Measurements from ENCODE around the gene AGAP1.

Gene AGAP1

DNA sequence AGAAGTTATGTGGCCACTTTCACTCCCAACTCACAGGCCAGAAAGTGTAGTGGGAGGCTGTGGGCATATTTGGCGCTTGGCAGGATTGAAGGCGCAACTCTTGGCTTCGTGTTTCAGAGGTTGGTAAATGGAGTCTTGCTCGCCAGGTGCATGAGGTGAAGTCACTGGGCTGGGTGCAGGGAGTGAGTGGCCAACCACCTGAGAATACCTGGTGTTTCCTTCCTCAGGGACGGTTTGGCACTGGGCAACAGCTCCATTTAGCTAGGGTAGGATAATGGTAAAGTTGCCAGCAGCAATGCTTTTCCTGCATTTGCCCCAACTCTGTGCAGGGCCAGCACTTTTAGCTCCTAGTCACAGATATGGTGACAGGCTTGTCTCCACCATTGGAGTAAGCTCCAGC is 115.9 kb downstream of the AGAP1 start:
- TF ChIP-seq, protein P1, sequence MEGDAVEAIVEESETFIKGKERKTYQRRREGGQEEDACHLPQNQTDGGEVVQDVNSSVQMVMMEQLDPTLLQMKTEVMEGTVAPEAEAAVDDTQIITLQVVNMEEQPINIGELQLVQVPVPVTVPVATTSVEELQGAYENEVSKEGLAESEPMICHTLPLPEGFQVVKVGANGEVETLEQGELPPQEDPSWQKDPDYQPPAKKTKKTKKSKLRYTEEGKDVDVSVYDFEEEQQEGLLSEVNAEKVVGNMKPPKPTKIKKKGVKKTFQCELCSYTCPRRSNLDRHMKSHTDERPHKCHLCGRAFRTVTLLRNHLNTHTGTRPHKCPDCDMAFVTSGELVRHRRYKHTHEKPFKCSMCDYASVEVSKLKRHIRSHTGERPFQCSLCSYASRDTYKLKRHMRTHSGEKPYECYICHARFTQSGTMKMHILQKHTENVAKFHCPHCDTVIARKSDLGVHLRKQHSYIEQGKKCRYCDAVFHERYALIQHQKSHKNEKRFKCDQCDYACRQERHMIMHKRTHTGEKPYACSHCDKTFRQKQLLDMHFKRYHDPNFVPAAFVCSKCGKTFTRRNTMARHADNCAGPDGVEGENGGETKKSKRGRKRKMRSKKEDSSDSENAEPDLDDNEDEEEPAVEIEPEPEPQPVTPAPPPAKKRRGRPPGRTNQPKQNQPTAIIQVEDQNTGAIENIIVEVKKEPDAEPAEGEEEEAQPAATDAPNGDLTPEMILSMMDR (IDR thresholded peaks at IDR 0.05; ENCODE audit: low read depth, low read length, poor library complexity, severe bottlenecking): no peak
- no peak for TF ChIP-seq EZH2phosphoT487 (IDR thresholded peaks at IDR 0.05; ENCODE audit: borderline replicate concordance, low read length)
- no peaks in the 10 kb centered on the region for H3K9me3 ChIP-seq (ENCODE audit: control insufficient read depth, insufficient read depth, low read length)
- H3F3A ChIP-seq (ENCODE audit: control insufficient read depth, insufficient read depth): no peaks in the 10 kb centered on the region
- no peaks in the 10 kb centered on the region for H3K27me3 ChIP-seq (ENCODE audit: control insufficient read depth, low read length)
- no peaks in the 10 kb centered on the region for H3K79me2 ChIP-seq (ENCODE audit: control insufficient read depth, low read length)
- no peak overlapping the region for H3K4me3 ChIP-seq (ENCODE audit: low read length)
- H3K36me3 ChIP-seq (ENCODE audit: control insufficient read depth, low read length): no peaks in the 10 kb centered on the region
- H3K27ac ChIP-seq (ENCODE audit: low read depth, low read length): no peak overlapping the region
- H4K20me1 ChIP-seq (ENCODE audit: control insufficient read depth, insufficient read depth, low read depth, low read length): no peaks in the 10 kb centered on the region
- H3K4me1 ChIP-seq (ENCODE audit: control insufficient read depth, low read length): no peaks in the 10 kb centered on the region
- no peak overlapping the region for H3K4me2 ChIP-seq (ENCODE audit: low read length)
- no peaks in the 10 kb centered on the region for H3K9me2 ChIP-seq (replicated peaks; ENCODE audit: control insufficient read depth, low read length)

DNA sequence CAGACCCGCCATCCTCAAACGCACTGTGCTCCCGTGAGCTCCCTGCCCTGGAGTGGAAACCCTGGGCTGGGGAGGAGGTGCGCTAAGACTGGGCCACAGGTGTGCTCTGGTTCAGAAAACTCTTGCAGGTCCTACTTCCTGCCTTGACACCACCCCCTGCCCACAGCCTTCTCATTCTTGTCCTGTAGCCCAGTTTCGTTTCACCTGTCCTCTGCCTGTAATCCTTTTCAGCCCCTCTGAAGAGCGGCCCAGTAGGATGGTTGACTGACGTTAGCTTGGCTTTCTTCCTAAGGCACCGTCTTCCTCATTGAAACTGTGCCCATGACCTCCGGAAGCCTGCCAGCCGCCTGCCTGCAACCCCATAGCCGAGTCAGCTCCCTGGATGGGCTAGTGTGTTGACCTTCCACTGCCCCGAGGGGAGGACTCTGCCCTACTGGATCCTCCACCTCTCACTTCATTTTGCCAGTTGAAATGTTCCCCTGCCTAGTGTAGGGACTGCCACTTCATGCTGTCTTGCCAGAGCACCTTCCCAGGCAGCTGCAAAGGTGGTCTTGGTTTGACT is 116.9 kb downstream of the AGAP1 start:
- Histone ChIP-seq H3K27ac (ENCODE audit: low read depth, low read length) (no peak overlapping the region), H4K20me1 (ENCODE audit: control insufficient read depth, insufficient read depth, low read depth, low read length) (no peaks in the 10 kb centered on the region), H3K9me3 (ENCODE audit: control insufficient read depth, insufficient read depth, low read length) (no peaks in the 10 kb centered on the region), H3K4me3 (ENCODE audit: low read length) (no peak overlapping the region), H3K4me2 (ENCODE audit: low read length) (no peak overlapping the region), H3K27me3 (ENCODE audit: control insufficient read depth, low read length) (no peaks in the 10 kb centered on the region), H3F3A (ENCODE audit: control insufficient read depth, insufficient read depth) (no peaks in the 10 kb centered on the region), H3K4me1 (ENCODE audit: control insufficient read depth, low read length) (no peaks in the 10 kb centered on the region), H3K79me2 (ENCODE audit: control insufficient read depth, low read length) (no peaks in the 10 kb centered on the region), H3K36me3 (ENCODE audit: control insufficient read depth, low read length) (no peaks in the 10 kb centered on the region), H3K9me2 (replicated peaks; ENCODE audit: control insufficient read depth, low read length) (no peaks in the 10 kb centered on the region)
- no peak for TF ChIP-seq EZH2phosphoT487 (IDR thresholded peaks at IDR 0.05; ENCODE audit: borderline replicate concordance, low read length)
- TF ChIP-seq, protein P1 (IDR thresholded peaks at IDR 0.05; ENCODE audit: low read depth, low read length, poor library complexity, severe bottlenecking): no peak

DNA sequence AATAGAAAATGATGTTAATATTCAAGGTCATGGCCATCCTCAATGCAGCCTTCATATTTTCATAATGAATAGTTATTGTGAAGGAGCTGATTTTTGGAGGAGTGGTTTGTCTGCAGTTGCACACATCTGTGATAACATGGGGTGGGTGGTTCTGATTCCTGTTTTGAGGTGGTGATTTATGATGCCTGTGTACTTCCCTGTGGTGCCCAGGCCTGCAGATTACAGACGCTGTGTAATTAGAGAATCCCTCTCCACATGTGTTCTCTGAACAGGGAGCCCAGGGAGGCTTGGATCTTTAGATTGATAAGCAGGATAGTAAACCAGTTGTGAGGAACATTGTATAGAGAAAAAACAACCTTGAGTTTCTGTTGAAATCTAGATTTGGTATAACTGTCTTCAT is 117.5 kb downstream of the AGAP1 start:
- Histone ChIP-seq H3K79me2 (ENCODE audit: control insufficient read depth, low read length) (no peaks in the 10 kb centered on the region), H4K20me1 (ENCODE audit: control insufficient read depth, insufficient read depth, low read depth, low read length) (no peaks in the 10 kb centered on the region), H3K27ac (ENCODE audit: low read depth, low read length) (no peak overlapping the region), H3K9me2 (replicated peaks; ENCODE audit: control insufficient read depth, low read length) (no peaks in the 10 kb centered on the region), H3F3A (ENCODE audit: control insufficient read depth, insufficient read depth) (no peaks in the 10 kb centered on the region), H3K9me3 (ENCODE audit: control insufficient read depth, insufficient read depth, low read length) (no peaks in the 10 kb centered on the region), H3K36me3 (ENCODE audit: control insufficient read depth, low read length) (no peaks in the 10 kb centered on the region), H3K27me3 (ENCODE audit: control insufficient read depth, low read length) (no peaks in the 10 kb centered on the region), H3K4me3 (ENCODE audit: low read length) (no peak overlapping the region), H3K4me2 (ENCODE audit: low read length) (no peak overlapping the region), H3K4me1 (ENCODE audit: control insufficient read depth, low read length) (no peaks in the 10 kb centered on the region)
- TF ChIP-seq, protein P1 (IDR thresholded peaks at IDR 0.05; ENCODE audit: low read depth, low read length, poor library complexity, severe bottlenecking): no peak
- no peak for TF ChIP-seq EZH2phosphoT487 (IDR thresholded peaks at IDR 0.05; ENCODE audit: borderline replicate concordance, low read length)

Measured in DOHH2 (cell line).